ENCODE data around the gene TMEM165. TPM values are rescaled to one million over a fixed set of nuclear protein-coding genes. Genes with fewer than 3 reads are reported as not detected.

TMEM165 gene
- total and polyA plus RNA-seq, 10 of the 15 experiments (the other 5 are each of a cell fraction or from before 2014, with no cell fraction given): 18.3 to 141 (median 81.1) TPM

- no TSS peak for BruUV-seq (replicated peaks)
- intact Hi-C loops (cut with micrococcal nuclease; ENCODE audit: unreplicated experiment) (no loop called here), in situ Hi-C loops (cut with MboI) (no loop called here)
- peaks cover 5% of the 10 kb centered on the region; the same call in 1 of the 2 replicates for H3K4me1 ChIP-seq (ENCODE audit: control insufficient read depth, insufficient read depth, low read length)
- ChIA-PET SMC1A (ENCODE audit: uncharacterized antibody, unreplicated experiment) (interaction anchor here (1.4 kb wide), 1 partner anchor 18 kb away, joined by 3 read pairs; no protein-coding TSS in a partner anchor), RAD21 (ENCODE audit: unreplicated experiment) (no interaction called here), CTCF (interaction anchor here (1.5 kb wide), 1 partner anchor 17 kb away, joined by 5 read pairs; no protein-coding TSS in a partner anchor), POLR2A (no interaction called here)
- no peaks in the 10 kb centered on the region for H3K79me2 ChIP-seq (ENCODE audit: control insufficient read depth, insufficient read depth, low read length)
- H3K9me3 ChIP-seq (replicated peaks; ENCODE audit: control insufficient read depth, insufficient read depth, low read length): no peaks in the 10 kb centered on the region
- H3K27me3 ChIP-seq (replicated peaks in 1 of 2; ENCODE audit: control insufficient read depth in 2 of 2, insufficient read depth in 2 of 2, low read length in 1 of 2): no peaks in the 10 kb centered on the region
- no peak overlapping the region for H3K9ac ChIP-seq (ENCODE audit: control insufficient read depth, insufficient read depth, low read length)
- H3K4me2 ChIP-seq (ENCODE audit: control insufficient read depth, insufficient read depth): no peak overlapping the region
- no peak overlapping the region for H3K4me3 ChIP-seq
- H3K27ac ChIP-seq (ENCODE audit: control insufficient read depth, insufficient read depth): no peak overlapping the region
- FAIRE-seq (no peak), ATAC-seq (no peak), DNase-seq (ENCODE audit: low read depth, low spot score) (no peak)
- H2AFZ ChIP-seq (ENCODE audit: control insufficient read depth, low read depth, low read length): no peak overlapping the region
- WGBS (ENCODE audit: insufficient coverage, insufficient replicate concordance, low lambda C conversion rate, missing lambda C conversion rate): 96% methylated on average over 9 of the region's 9 CpGs
- H4K20me1 ChIP-seq (ENCODE audit: control insufficient read depth, insufficient read depth): no peaks in the 10 kb centered on the region
- H3K36me3 ChIP-seq (ENCODE audit: control insufficient read depth in 2 of 2, insufficient read depth in 2 of 2, low read length in 1 of 2): no peaks in the 10 kb centered on the region
- TF ChIP-seq ATF3 (IDR thresholded peaks at IDR 0.05; ENCODE audit: borderline replicate concordance, extremely low read depth, low read depth, low read length) (no peak), HDGF (IDR thresholded peaks at IDR 0.05) (no peak), EP300 (IDR thresholded peaks at IDR 0.05; ENCODE audit: borderline replicate concordance in 1 of 2, control insufficient read depth in 1 of 2, low read depth in 2 of 2, low read length in 2 of 2) (no peak), NR2F1 (conservative IDR thresholded peaks at IDR 0.05) (no peak), SPI1 (IDR thresholded peaks at IDR 0.05; ENCODE audit: borderline replicate concordance, insufficient read depth, low read depth, low read length) (no peak), MTA2 (IDR thresholded peaks at IDR 0.05; ENCODE audit: low read depth) (no peak), E4F1 (IDR thresholded peaks at IDR 0.05; ENCODE audit: borderline replicate concordance, partially characterized antibody) (no peak), POU2F2 (IDR thresholded peaks at IDR 0.05; ENCODE audit: borderline replicate concordance, low read depth, low read length) (no peak), SIN3A (IDR thresholded peaks at IDR 0.05; ENCODE audit: low read depth, low read length) (no peak), MYC (IDR thresholded peaks at IDR 0.05; ENCODE audit: insufficient read depth, insufficient read length, insufficient replicate concordance, low read length, severe bottlenecking) (no peak), SRF (IDR thresholded peaks at IDR 0.05; ENCODE audit: low read depth in 2 of 2, low read length in 2 of 2) (no peak), BRCA1 (IDR thresholded peaks at IDR 0.05; ENCODE audit: low read depth, low read length) (no peak), CREB1 (IDR thresholded peaks at IDR 0.05; ENCODE audit: low read depth) (no peak), LARP7 (IDR thresholded peaks at IDR 0.05) (no peak)
- TF ChIP-seq, protein P1, sequence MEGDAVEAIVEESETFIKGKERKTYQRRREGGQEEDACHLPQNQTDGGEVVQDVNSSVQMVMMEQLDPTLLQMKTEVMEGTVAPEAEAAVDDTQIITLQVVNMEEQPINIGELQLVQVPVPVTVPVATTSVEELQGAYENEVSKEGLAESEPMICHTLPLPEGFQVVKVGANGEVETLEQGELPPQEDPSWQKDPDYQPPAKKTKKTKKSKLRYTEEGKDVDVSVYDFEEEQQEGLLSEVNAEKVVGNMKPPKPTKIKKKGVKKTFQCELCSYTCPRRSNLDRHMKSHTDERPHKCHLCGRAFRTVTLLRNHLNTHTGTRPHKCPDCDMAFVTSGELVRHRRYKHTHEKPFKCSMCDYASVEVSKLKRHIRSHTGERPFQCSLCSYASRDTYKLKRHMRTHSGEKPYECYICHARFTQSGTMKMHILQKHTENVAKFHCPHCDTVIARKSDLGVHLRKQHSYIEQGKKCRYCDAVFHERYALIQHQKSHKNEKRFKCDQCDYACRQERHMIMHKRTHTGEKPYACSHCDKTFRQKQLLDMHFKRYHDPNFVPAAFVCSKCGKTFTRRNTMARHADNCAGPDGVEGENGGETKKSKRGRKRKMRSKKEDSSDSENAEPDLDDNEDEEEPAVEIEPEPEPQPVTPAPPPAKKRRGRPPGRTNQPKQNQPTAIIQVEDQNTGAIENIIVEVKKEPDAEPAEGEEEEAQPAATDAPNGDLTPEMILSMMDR (IDR thresholded peaks at IDR 0.05 in 2 of 3, conservative IDR thresholded peaks at IDR 0.05 in 1 of 3; ENCODE audit: control insufficient read depth in 2 of 3, extremely low read depth in 1 of 3, insufficient read depth in 1 of 3, low read depth in 3 of 3, low read length in 3 of 3): no peak
Observed at GRCh38 chr4:55363691-55364351, 31.9 kb upstream of the TMEM165 start.
